Measurements from ENCODE around the gene CAPN15. TPM values are rescaled to one million over a fixed set of nuclear protein-coding genes. Genes with fewer than 3 reads are reported as not detected.

CAPN15 gene
- total RNA-seq, 1 donor from 2014 or later: 31.9 TPM

DNA sequence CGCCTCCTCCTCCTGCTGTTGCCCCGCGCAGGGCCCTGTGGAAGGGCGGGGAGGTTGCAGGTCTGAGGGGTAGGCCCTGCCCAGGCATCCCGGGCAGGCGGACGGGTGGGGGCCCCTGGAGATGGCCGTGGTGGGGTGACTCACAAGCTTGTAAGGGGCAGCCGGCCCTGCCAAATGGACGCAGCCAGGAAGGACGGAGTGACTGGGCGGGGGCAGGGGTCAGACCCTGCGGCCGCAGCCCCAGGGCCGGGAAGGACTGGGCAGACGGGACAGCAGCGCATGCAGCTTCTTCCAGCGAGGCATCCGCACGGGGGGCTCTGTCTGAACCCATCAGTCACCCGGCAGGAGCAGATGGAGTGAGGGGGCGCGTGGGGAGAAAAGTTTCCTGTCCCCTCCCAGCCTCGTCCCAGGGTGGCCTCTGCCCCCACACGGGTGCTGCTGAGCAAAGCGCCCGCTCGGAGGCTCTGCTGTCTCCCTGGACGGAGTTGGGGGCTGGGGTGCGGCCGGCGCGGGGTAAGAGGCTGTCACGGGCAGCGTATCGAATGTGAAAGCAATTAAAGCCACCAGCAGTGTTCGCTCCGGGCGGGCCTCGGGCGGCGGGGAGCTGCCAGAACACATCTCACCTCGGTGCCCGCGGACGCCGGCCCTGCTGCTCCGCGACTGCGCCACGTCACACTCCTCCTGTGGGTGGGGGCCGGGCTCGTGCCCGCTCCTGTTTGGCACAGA lies 27.3 kb downstream of the CAPN15 start:
- Histone ChIP-seq H3K27me3 (ENCODE audit: control insufficient read depth, insufficient read depth, low read length) (peaks cover 8% of the 10 kb centered on the region), H3K4me3 (ENCODE audit: low read depth, low read length) (no peak overlapping the region), H3K36me3 (ENCODE audit: control insufficient read depth, insufficient read depth, low read length) (peaks cover 7% of the 10 kb centered on the region)
- DNase-seq (ENCODE audit: low read depth) (no peak), FAIRE-seq (no peak)
- no peak for TF ChIP-seq CTCF (IDR thresholded peaks at IDR 0.05; ENCODE audit: insufficient read depth, low read length, severe bottlenecking)

GRCh38 chr16:555528-556473 lies 28.3 kb downstream of the CAPN15 start:
- Histone ChIP-seq H3K36me3 (ENCODE audit: control insufficient read depth, insufficient read depth, low read length) (peaks cover 7% of the 10 kb centered on the region), H3K27me3 (ENCODE audit: control insufficient read depth, insufficient read depth, low read length) (peaks cover 8% of the 10 kb centered on the region), H3K4me3 (ENCODE audit: low read depth, low read length) (no peak overlapping the region)
- DNase-seq (ENCODE audit: low read depth): no peak
- no peak for TF ChIP-seq CTCF (IDR thresholded peaks at IDR 0.05; ENCODE audit: insufficient read depth, low read length, severe bottlenecking)
- no peak for FAIRE-seq

DNA sequence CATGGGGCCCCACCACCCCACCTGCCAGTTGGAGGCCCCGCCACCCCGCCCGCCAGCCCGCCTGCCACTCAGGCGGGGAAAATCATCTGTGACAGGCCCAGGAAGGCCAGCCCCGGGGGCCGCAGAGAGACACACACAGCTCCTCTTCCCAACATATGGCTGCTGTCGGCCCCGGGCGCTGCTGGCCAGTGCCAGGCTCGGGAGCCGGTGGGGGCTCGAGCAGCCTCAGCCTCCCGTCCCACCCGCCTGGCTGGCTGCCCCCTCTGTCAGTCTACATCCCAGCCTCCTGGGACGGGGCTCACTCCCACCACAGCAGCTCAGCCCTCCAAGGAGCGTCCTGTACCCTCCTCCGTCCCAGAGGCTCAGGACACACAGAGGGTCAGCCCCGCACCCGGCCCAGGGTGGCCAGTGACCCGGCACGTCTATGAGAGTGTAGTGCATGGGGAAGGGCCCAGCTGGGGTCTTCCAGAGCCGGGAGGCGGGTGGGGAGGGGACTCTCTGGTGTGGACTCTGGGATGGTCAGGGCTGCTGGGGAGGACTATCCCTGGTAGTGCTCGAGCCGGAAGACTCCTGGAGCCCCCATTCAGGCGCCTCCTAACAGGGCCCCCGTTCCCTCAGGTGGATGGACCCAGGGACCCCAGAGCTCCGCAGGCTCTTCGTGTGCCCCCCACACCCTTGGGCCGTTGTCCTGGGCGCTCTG lies 29.1 kb downstream of the CAPN15 start:
- no peak for TF ChIP-seq CTCF (IDR thresholded peaks at IDR 0.05; ENCODE audit: insufficient read depth, low read length, severe bottlenecking)
- Histone ChIP-seq H3K4me3 (ENCODE audit: low read depth, low read length) (no peak overlapping the region), H3K27me3 (ENCODE audit: control insufficient read depth, insufficient read depth, low read length) (peaks cover 14% of the 10 kb centered on the region), H3K36me3 (ENCODE audit: control insufficient read depth, insufficient read depth, low read length) (peaks cover 5% of the 10 kb centered on the region)
- DNase-seq (ENCODE audit: low read depth): no peak
- no peak for FAIRE-seq

DNA sequence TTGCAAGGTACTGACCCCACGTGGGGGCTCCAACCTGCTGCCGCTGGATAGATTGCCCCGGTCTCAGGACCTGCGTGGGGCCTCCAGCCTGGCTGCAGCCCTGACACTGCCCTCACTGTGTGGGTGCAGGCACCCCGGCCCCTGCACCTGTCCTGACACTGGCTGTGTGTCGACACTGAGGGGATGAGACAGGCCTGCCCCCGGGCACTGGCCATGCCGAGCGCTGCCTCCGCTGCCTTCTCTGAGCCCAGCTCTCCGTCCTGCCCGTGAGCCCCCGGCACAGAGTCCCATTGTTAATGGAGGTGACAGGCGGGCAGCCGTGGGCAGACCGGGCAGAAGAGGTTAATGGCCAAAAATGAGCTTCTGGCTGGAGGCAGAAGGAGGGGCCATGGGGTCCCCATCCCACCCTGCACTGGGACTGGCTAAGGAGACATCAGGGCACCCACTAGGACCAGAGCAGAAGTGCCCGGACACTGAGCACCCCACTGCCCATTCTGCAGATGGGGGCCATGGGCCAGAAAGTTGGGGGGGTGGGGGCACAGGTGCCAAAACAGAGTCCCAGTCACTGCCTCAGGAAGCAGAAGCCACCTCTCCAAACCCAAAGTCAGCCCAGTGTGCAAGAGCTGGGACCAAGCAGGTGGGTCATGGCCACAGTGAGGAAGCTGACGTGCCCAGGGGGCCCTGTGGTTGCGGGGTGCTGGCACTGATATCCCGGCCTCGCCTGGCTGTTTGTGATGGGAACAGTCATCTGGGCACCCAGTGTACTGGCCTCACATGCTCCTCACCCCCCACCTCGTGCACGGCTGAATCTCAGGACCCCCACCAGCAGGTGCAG lies 30.2 kb downstream of the CAPN15 start:
- H3K27me3 ChIP-seq (ENCODE audit: control insufficient read depth, insufficient read depth, low read length): peaks cover 17% of the 10 kb centered on the region
- H3K36me3 ChIP-seq (ENCODE audit: control insufficient read depth, insufficient read depth, low read length): peaks cover 2% of the 10 kb centered on the region
- no peak for DNase-seq (ENCODE audit: low read depth)
- FAIRE-seq: no peak
- TF ChIP-seq CTCF (IDR thresholded peaks at IDR 0.05; ENCODE audit: insufficient read depth, low read length, severe bottlenecking): no peak
- H3K4me3 ChIP-seq (ENCODE audit: low read depth, low read length): no peak overlapping the region

- H3K36me3 ChIP-seq (ENCODE audit: control insufficient read depth, insufficient read depth, low read length): peaks cover 1% of the 10 kb centered on the region
- FAIRE-seq (no peak), DNase-seq (ENCODE audit: low read depth) (no peak)
- no peak overlapping the region for H3K4me3 ChIP-seq (ENCODE audit: low read depth, low read length)
- peaks cover 17% of the 10 kb centered on the region for H3K27me3 ChIP-seq (ENCODE audit: control insufficient read depth, insufficient read depth, low read length)
- TF ChIP-seq CTCF (IDR thresholded peaks at IDR 0.05; ENCODE audit: insufficient read depth, low read length, severe bottlenecking): no peak
Measured at GRCh38 chr16:558298-559020, 30.9 kb downstream of the CAPN15 start.

All from bronchial epithelial cell (primary cell).